Measurements from ENCODE around the gene OBSCN. TPM values are rescaled to one million over a fixed set of nuclear protein-coding genes. Genes with fewer than 3 reads are reported as not detected.
A peak's percentile ranks its signal among the peaks of the same experiment; 100 is the strongest.

Gene OBSCN
- total and polyA plus RNA-seq, 9 donors, result 184 to 401 (median 297) TPM

GRCh38 chr1:228163007-228163753 is 44.7 kb upstream of the OBSCN start:
- DNase-seq, result peak; percentile 64
- WGBS (ENCODE audit: insufficient coverage), result 59% methylated on average over 28 of the region's 30 CpGs

GRCh38 chr1:228163776-228164519 is 43.9 kb upstream of the OBSCN start:
- Histone ChIP-seq H3K4me3 (ENCODE audit: low read length) (no peak overlapping the region), H3K9me3 (replicated peaks; ENCODE audit: control insufficient read depth, low read depth, low read length) (no peaks in the 10 kb centered on the region), H3K4me1 (ENCODE audit: control insufficient read depth, insufficient read depth, low read length) (peaks cover 47% of the 10 kb centered on the region), H3K27ac (ENCODE audit: low read length) (no peak overlapping the region), H3K27me3 (ENCODE audit: control insufficient read depth, insufficient read depth, low read length) (peaks cover 20% of the 10 kb centered on the region), H3K36me3 (ENCODE audit: control insufficient read depth, insufficient read depth, low read length) (peaks cover 3% of the 10 kb centered on the region)
- WGBS (ENCODE audit: insufficient coverage), result 88% methylated on average over 8 of the region's 10 CpGs
- no peak for DNase-seq

More at GRCh38 chr1:228163007-228163753, 44.7 kb upstream of the OBSCN start:
- no peaks in the 10 kb centered on the region for H3K9me3 ChIP-seq (replicated peaks; ENCODE audit: control insufficient read depth, low read depth, low read length)
- no peak overlapping the region for H3K4me3 ChIP-seq (ENCODE audit: low read length)
- peak overlapping the region; percentile 74 for H3K27ac ChIP-seq (ENCODE audit: low read length)
- H3K36me3 ChIP-seq (ENCODE audit: control insufficient read depth, insufficient read depth, low read length), result no peaks in the 10 kb centered on the region
- peaks cover 25% of the 10 kb centered on the region for H3K27me3 ChIP-seq (ENCODE audit: control insufficient read depth, insufficient read depth, low read length)
- H3K4me1 ChIP-seq (ENCODE audit: control insufficient read depth, insufficient read depth, low read length), result peaks cover 51% of the 10 kb centered on the region

GRCh38 chr1:228164561-228165371 is 43.1 kb upstream of the OBSCN start:
- DNase-seq, result peak; percentile 43
- peaks cover 43% of the 10 kb centered on the region for H3K4me1 ChIP-seq (ENCODE audit: control insufficient read depth, insufficient read depth, low read length)
- H3K36me3 ChIP-seq (ENCODE audit: control insufficient read depth, insufficient read depth, low read length), result peaks cover 3% of the 10 kb centered on the region
- WGBS (ENCODE audit: insufficient coverage), result 48% methylated on average over 17 of the region's 20 CpGs
- H3K9me3 ChIP-seq (replicated peaks; ENCODE audit: control insufficient read depth, low read depth, low read length), result no peaks in the 10 kb centered on the region
- H3K27me3 ChIP-seq (ENCODE audit: control insufficient read depth, insufficient read depth, low read length), result peaks cover 12% of the 10 kb centered on the region
- H3K27ac ChIP-seq (ENCODE audit: low read length), result peak overlapping the region; percentile 95
- peak overlapping the region; percentile 52 for H3K4me3 ChIP-seq (ENCODE audit: low read length)

- DNase-seq, result peak; percentile 99
- WGBS (ENCODE audit: insufficient coverage), result under 1% methylated on average over 88 of the region's 93 CpGs
- Histone ChIP-seq H3K36me3 (ENCODE audit: control insufficient read depth, insufficient read depth, low read length) (peaks cover 7% of the 10 kb centered on the region), H3K27me3 (ENCODE audit: control insufficient read depth, insufficient read depth, low read length) (peaks cover 4% of the 10 kb centered on the region), H3K9me3 (replicated peaks; ENCODE audit: control insufficient read depth, low read depth, low read length) (no peaks in the 10 kb centered on the region), H3K4me3 (ENCODE audit: low read length) (peak within 1 kb of the TSS; percentile 71), H3K27ac (ENCODE audit: low read length) (peak within 1 kb of the TSS; percentile 98), H3K4me1 (ENCODE audit: control insufficient read depth, insufficient read depth, low read length) (peaks cover 43% of the 10 kb centered on the region)
Observed at GRCh38 chr1:228165372-228166169, 42.3 kb upstream of the OBSCN start, which contains the start of gene IBA57. IBA57 (plus strand) TSS chr1:228165804; CDS start chr1:228165817, 13 bp downstream.

GRCh38 chr1:228166170-228166936 is 41.5 kb upstream of the OBSCN start:
- Histone ChIP-seq H3K9me3 (replicated peaks; ENCODE audit: control insufficient read depth, low read depth, low read length) (no peaks in the 10 kb centered on the region), H3K4me3 (ENCODE audit: low read length) (peak overlapping the region; percentile 71), H3K4me1 (ENCODE audit: control insufficient read depth, insufficient read depth, low read length) (peaks cover 42% of the 10 kb centered on the region), H3K36me3 (ENCODE audit: control insufficient read depth, insufficient read depth, low read length) (peaks cover 8% of the 10 kb centered on the region), H3K27ac (ENCODE audit: low read length) (peak overlapping the region; percentile 98), H3K27me3 (ENCODE audit: control insufficient read depth, insufficient read depth, low read length) (peaks cover 4% of the 10 kb centered on the region)
- 0% methylated on average over 12 of the region's 26 CpGs for WGBS (ENCODE audit: insufficient coverage)
- peak; percentile 88 for DNase-seq

GRCh38 chr1:228168563-228169270 is 39.1 kb upstream of the OBSCN start:
- Histone ChIP-seq H3K27me3 (ENCODE audit: control insufficient read depth, insufficient read depth, low read length) (no peaks in the 10 kb centered on the region), H3K27ac (ENCODE audit: low read length) (no peak overlapping the region), H3K36me3 (ENCODE audit: control insufficient read depth, insufficient read depth, low read length) (peaks cover 8% of the 10 kb centered on the region), H3K9me3 (replicated peaks; ENCODE audit: control insufficient read depth, low read depth, low read length) (no peaks in the 10 kb centered on the region), H3K4me1 (ENCODE audit: control insufficient read depth, insufficient read depth, low read length) (peaks cover 18% of the 10 kb centered on the region), H3K4me3 (ENCODE audit: low read length) (no peak overlapping the region)
- WGBS (ENCODE audit: insufficient coverage), result 83% methylated on average over 10 of the region's 12 CpGs
- no peak for DNase-seq

- Histone ChIP-seq H3K9me3 (replicated peaks; ENCODE audit: control insufficient read depth, low read depth, low read length) (no peaks in the 10 kb centered on the region), H3K4me3 (ENCODE audit: low read length) (no peak overlapping the region), H3K4me1 (ENCODE audit: control insufficient read depth, insufficient read depth, low read length) (peaks cover 17% of the 10 kb centered on the region), H3K36me3 (ENCODE audit: control insufficient read depth, insufficient read depth, low read length) (peaks cover 8% of the 10 kb centered on the region), H3K27me3 (ENCODE audit: control insufficient read depth, insufficient read depth, low read length) (no peaks in the 10 kb centered on the region), H3K27ac (ENCODE audit: low read length) (no peak overlapping the region)
- DNase-seq, result no peak
- 89% methylated on average over 1 of the region's 2 CpGs for WGBS (ENCODE audit: insufficient coverage)
Observed at GRCh38 chr1:228169345-228169744, 38.5 kb upstream of the OBSCN start.

GRCh38 chr1:228170666-228171065 is 37.2 kb upstream of the OBSCN start:
- 100% methylated on average over 3 of the region's 7 CpGs for WGBS (ENCODE audit: insufficient coverage)
- DNase-seq, result no peak
- H3K27ac ChIP-seq (ENCODE audit: low read length), result no peak overlapping the region

More at GRCh38 chr1:228170666-228171065, 37.2 kb upstream of the OBSCN start:
- Histone ChIP-seq H3K9me3 (replicated peaks; ENCODE audit: control insufficient read depth, low read depth, low read length) (no peaks in the 10 kb centered on the region), H3K4me3 (ENCODE audit: low read length) (no peak overlapping the region), H3K4me1 (ENCODE audit: control insufficient read depth, insufficient read depth, low read length) (peaks cover 9% of the 10 kb centered on the region), H3K36me3 (ENCODE audit: control insufficient read depth, insufficient read depth, low read length) (peaks cover 18% of the 10 kb centered on the region), H3K27me3 (ENCODE audit: control insufficient read depth, insufficient read depth, low read length) (no peaks in the 10 kb centered on the region)

Data from muscle of leg (tissue), 11 donors.